Natural killer cell (primary cell): ENCODE results near the gene TMX4. TPM values are rescaled to one million over a fixed set of nuclear protein-coding genes. Genes with fewer than 3 reads are reported as not detected.

ENCODE experiments used
- total RNA-seq, 4 donors: library from RNA; stranded (reverse); fragments of 120-200 nt in 1 of 4; gene quantifications; one replicate each; pipeline versions ENCODE4 v1.2.3 to v1.2.4, GENCODE V29; 2013 to 2022

TMX4 gene
- total RNA-seq, 3 donors from 2014 or later (not counting 1 experiment from before 2014, with no cell fraction given) = 94.4 to 97.9 (median 94.5) TPM

Other genes with a start within 250 kb of the TMX4 start
- gene HAO1, start 79.3 kb downstream of the TMX4 start, total RNA-seq = not detected
- 10 to 100 TPM; 48.7 to 66.2 (median 57.7) TPM for gene PLCB1, start 112.5 kb upstream of the TMX4 start, total RNA-seq